Fibroblast of pulmonary artery (primary cell): ENCODE results near the gene TSHB.

Experiments
- DNase-seq: peaks from one replicate; pipeline ENCODE4 v3.0.0-alpha.2; 2010; ENCODE audit warnings: low read depth
- H3K4me3 ChIP-seq: replicated peaks from 2 replicates; pipeline ENCODE4 v1.5.1; 2011; ENCODE audit warnings: low read depth, mild to moderate bottlenecking, control low read depth, low read length, moderate library complexity
- TF ChIP-seq, protein P1 (sequence below): IDR thresholded peaks from 2 replicates; pipeline ENCODE4 v1.5.1; 2011; ENCODE audit warnings: mild to moderate bottlenecking, control low read depth, low read length, inconsistent platforms; ENCODE audit errors: missing control alignments

Gene TSHB

DNA sequence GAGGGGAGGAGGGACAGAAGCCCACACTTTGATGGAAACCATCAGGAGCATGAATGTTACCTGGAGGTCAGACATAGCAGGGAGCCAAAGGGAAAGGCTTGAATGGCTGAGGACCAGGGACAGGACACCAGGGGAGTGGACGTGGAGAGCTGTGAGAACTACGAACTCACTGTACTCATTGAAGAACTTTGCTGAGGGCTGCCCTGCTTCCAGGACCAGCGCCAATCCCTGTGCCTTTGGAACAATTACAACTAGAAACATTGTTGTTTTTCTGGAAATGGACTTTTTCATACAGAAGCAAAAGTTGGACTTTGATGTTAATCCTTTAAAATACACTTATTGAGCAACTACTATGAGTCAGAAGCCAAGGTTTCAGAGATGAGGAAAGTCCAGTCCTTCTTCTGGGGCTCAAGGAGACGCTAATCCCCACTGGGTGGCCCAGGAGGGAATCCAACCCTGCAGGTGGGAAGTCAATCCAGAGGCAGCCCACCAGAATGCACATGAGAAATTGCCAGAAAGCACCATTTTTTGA, 46.8 kb downstream of the TSHB start:
- DNase-seq: no peak
- TF ChIP-seq, protein P1, sequence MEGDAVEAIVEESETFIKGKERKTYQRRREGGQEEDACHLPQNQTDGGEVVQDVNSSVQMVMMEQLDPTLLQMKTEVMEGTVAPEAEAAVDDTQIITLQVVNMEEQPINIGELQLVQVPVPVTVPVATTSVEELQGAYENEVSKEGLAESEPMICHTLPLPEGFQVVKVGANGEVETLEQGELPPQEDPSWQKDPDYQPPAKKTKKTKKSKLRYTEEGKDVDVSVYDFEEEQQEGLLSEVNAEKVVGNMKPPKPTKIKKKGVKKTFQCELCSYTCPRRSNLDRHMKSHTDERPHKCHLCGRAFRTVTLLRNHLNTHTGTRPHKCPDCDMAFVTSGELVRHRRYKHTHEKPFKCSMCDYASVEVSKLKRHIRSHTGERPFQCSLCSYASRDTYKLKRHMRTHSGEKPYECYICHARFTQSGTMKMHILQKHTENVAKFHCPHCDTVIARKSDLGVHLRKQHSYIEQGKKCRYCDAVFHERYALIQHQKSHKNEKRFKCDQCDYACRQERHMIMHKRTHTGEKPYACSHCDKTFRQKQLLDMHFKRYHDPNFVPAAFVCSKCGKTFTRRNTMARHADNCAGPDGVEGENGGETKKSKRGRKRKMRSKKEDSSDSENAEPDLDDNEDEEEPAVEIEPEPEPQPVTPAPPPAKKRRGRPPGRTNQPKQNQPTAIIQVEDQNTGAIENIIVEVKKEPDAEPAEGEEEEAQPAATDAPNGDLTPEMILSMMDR: no peak
- no peak overlapping the region for H3K4me3 ChIP-seq

DNA sequence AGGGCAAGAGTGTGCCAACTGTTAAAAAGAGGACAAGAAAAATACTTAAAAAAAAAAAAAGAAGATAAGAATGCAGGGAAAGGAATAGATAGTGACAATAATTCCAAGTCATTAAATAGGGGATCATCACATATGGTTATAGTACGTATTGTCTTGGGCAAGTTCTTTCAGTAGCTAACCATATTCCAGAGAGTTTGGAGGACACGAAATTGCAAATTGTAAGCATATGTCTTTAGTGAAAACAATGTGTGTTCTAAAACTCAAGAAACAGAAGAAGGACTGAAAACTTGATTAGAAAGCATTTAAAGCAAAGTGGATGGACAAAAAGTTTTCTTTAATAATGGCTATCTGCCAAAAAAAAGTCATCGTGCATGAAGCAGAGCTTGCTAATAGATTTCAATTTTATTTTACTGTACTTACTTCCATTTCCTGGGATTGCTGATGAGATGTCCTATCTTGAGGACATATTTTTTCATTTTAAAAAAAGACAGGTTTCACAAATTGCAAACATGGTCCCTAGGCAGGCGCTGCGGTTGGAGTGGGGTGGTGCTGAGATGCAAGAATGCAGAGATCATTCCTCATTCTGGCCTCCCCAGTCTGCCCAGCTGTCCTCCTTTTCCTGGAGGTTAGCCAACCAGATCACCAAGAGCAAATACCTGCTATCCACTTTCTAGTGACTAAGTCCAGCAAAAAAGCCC, 47.8 kb downstream of the TSHB start:
- DNase-seq: no peak
- TF ChIP-seq, protein P1: no peak
- H3K4me3 ChIP-seq: no peak overlapping the region

DNA sequence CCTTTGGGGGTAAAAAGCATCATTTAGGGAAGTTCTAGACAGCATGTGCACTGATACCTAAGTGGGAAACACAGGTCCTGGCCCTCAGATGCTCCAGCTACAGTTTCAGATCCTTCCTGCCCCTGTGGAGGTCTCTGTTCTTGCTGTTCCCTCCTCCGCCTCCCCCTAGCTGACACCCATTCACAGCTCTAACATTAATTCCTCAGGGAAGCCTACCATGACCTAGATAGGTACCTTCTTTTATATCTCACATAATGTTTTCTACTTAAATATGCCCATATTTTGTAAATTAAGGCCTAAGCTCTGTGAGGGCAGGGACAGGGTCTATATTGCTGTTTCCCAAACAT, 48.3 kb downstream of the TSHB start:
- no peak for DNase-seq
- TF ChIP-seq, protein P1: no peak
- no peak overlapping the region for H3K4me3 ChIP-seq

DNA sequence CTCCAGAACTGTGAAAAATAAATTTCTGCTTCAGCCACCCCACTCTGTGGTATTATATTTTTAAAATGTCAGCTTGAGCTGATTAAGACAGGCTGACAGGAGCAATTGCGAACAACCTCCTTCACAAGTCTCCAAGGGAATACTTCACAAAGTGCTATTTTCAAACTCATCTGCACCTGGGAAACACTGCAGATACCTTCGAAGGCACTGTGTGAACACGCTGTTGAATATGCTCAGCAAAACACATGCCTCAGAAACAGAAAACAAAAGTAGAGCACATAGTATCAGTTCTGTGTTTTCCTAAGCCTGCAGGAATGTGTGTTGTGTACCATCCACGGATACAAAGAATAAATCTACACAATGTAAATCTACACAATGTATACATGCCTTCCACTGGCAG, 49.1 kb downstream of the TSHB start:
- DNase-seq: no peak
- H3K4me3 ChIP-seq: no peak overlapping the region
- TF ChIP-seq, protein P1: no peak

DNA sequence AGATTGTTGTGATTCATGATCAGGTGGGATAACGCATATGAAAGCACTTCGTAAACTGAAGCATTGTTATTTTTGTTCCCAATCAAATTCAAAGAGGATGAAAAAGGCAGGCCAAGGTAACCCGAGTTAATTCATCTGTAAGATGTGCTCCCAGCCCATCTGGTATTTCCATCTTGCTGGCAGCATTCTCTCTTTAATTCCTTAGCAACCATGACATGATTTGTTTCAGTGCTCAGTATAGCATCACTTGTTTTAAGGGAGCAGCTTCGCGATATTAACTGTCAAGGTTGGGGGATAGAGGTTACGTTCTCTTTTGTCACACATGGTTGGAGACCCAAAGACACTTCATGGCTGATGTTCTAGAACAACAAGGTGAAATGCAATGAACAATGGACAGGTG, 53.3 kb downstream of the TSHB start:
- TF ChIP-seq, protein P1: no peak
- DNase-seq: no peak
- no peak overlapping the region for H3K4me3 ChIP-seq
